Endothelial cell of umbilical vein (primary cell): ENCODE results near the gene KCTD21. TPM values are rescaled to one million over a fixed set of nuclear protein-coding genes. Genes with fewer than 3 reads are reported as not detected.
"Not testable (repeated sequence)": the region's sequence is repeated elsewhere in the genome, so short reads cannot be mapped to it uniquely, and the experiment has no call there.

Experiments
- BruUV-seq: library from RNA; stranded (reverse); fragments of 400-500 nt; replicated peaks from 2 replicates; lab custom pipeline; 2021; lab: Mats Ljungman, UMichigan
- CTCF ChIA-PET: fragments of 300-600, 350-600 bp; sonication (Branson Sonifier 250); formaldehyde crosslinking; loops from one replicate; lab custom pipeline; 2021; ENCODE audit warnings: antibody characterized with exemption, inconsistent platforms; lab: Charles Lee
- POLR2A ChIA-PET: fragments of 300-600, 350-600 bp; sonication (Branson Sonifier 250); formaldehyde crosslinking; loops from one replicate; lab custom pipeline; 2021; ENCODE audit warnings: antibody characterized with exemption, inconsistent platforms; lab: Charles Lee
- DNase-seq: peaks from one replicate; pipeline ENCODE4 v3.0.0-alpha.2; 2011; ENCODE audit warnings: low read depth, low spot score
- FAIRE-seq: peaks from 2 replicates; lab custom pipeline; 2011; peaks lifted over from hg19 to GRCh38; lab: Jason Lieb, UNC
- H2AFZ ChIP-seq: 2 replicates; pipeline ENCODE4 v1.6.0; 2012; ENCODE audit warnings: low read depth, low read length, control low read depth, inconsistent platforms
- H3K27ac ChIP-seq: 2 replicates; pipeline ENCODE4 v1.5.1; 2011; ENCODE audit warnings: low read depth, mild to moderate bottlenecking, control low read depth, low read length, moderate library complexity; ENCODE audit not compliant: insufficient read depth
- H3K27me3 ChIP-seq, 2 experiments: 2 replicates each; pipeline versions ENCODE4 v1.6.0 to v1.6.1; 2011; ENCODE audit warnings: low read length in 2 of 2, mixed read lengths in 1 of 2; ENCODE audit not compliant: control insufficient read depth in 2 of 2, insufficient read depth in 2 of 2
- H3K36me3 ChIP-seq, 2 experiments: 2 replicates in 1 of 2; 3 replicates in 1 of 2; pipeline ENCODE4 v1.5.1; 2011; ENCODE audit warnings: low read length in 2 of 2, mild to moderate bottlenecking in 1 of 2, moderate library complexity in 1 of 2; ENCODE audit not compliant: control insufficient read depth in 2 of 2, insufficient read depth in 2 of 2; ENCODE audit errors: extremely low read depth in 1 of 2
- H3K4me1 ChIP-seq: 3 replicates; pipeline ENCODE4 v1.5.1; 2011; ENCODE audit warnings: mild to moderate bottlenecking, low read length; ENCODE audit not compliant: control insufficient read depth, insufficient read depth; ENCODE audit errors: extremely low read depth
- H3K4me2 ChIP-seq: 2 replicates; pipeline ENCODE4 v1.6.1; 2011; ENCODE audit warnings: low read length, control low read depth, mixed read lengths; ENCODE audit not compliant: insufficient read depth
- H3K4me3 ChIP-seq, 3 experiments: fragments of 200-600 bp in 1 of 3; sonication (generic), shearing (Covaris generic) in 1 of 3; replicated peaks in 1 of 3; 2 replicates each; pipeline ENCODE4 v1.5.1; 2011 to 2016; ENCODE audit warnings: control low read depth in 3 of 3, low read length in 3 of 3, mild to moderate bottlenecking in 2 of 3, inconsistent platforms in 1 of 3, low read depth in 1 of 3, moderate library complexity in 1 of 3; ENCODE audit not compliant: insufficient read depth in 1 of 3
- H3K79me2 ChIP-seq: 2 replicates; pipeline ENCODE4 v1.6.0; 2012; ENCODE audit warnings: low read length, inconsistent platforms; ENCODE audit not compliant: control insufficient read depth, insufficient read depth
- H3K9ac ChIP-seq: replicated peaks from 2 replicates; pipeline ENCODE3; 2011; ENCODE audit warnings: low read length, control low read depth; ENCODE audit not compliant: insufficient read depth; ENCODE audit errors: extremely low read depth
- H3K9me1 ChIP-seq: replicated peaks from 3 replicates; pipeline ENCODE4 v1.6.0; 2011; ENCODE audit warnings: mild to moderate bottlenecking, low read length; ENCODE audit not compliant: control insufficient read depth, insufficient read depth; ENCODE audit errors: extremely low read depth
- H3K9me3 ChIP-seq: replicated peaks from 2 replicates; pipeline ENCODE4 v1.5.1; 2012; ENCODE audit warnings: low read length, inconsistent platforms; ENCODE audit not compliant: control insufficient read depth, insufficient read depth
- H4K20me1 ChIP-seq: replicated peaks from 2 replicates; pipeline ENCODE3; 2011; ENCODE audit warnings: mild to moderate bottlenecking, low read length; ENCODE audit not compliant: control insufficient read depth, insufficient read depth; ENCODE audit errors: extremely low read depth
- EZH2 ChIP-seq: IDR thresholded peaks from 2 replicates; pipeline ENCODE4 v1.6.1; 2012; ENCODE audit warnings: borderline replicate concordance, low read depth, mild to moderate bottlenecking, moderate library complexity, low read length, inconsistent platforms; ENCODE audit not compliant: severe bottlenecking
- GATA2 ChIP-seq: IDR thresholded peaks from 2 replicates; pipeline ENCODE4 v1.7.0; 2011; ENCODE audit warnings: low read depth, mild to moderate bottlenecking, moderate library complexity, mixed read lengths, low read length; ENCODE audit not compliant: insufficient read length, insufficient read depth
- MYC ChIP-seq: IDR thresholded peaks from one replicate; pipeline ENCODE4 v1.6.1; 2011; ENCODE audit warnings: mild to moderate bottlenecking, low read depth, low read length
- POLR2A ChIP-seq: IDR thresholded peaks from 2 replicates; pipeline ENCODE4 v1.6.1; 2012; ENCODE audit warnings: low read depth, mild to moderate bottlenecking, control low read depth, low read length
- POLR2AphosphoS5 ChIP-seq: IDR thresholded peaks from 2 replicates; pipeline ENCODE4 v1.6.1; 2012; ENCODE audit warnings: low read depth, mild to moderate bottlenecking, control low read depth, low read length, moderate library complexity; ENCODE audit not compliant: insufficient read depth
- dilution Hi-C: fragments of 300-500 bp; cut with MboI; formaldehyde crosslinking; loops from one replicate; pipeline ENCODE4 v1.15.0; 2019; ENCODE audit warnings: low sequenced_read_pairs; ENCODE audit not compliant: extremely low pct_ligation_motif_present
- intact Hi-C: fragments of 100-400 bp; cut with micrococcal nuclease; formaldehyde crosslinking; loops from one replicate; pipeline ENCODE4 v1.10.0; 2022
- polyA plus RNA-seq, 4 experiments: library from polyadenylated mRNA; depleted of rRNA in 3 of 4; stranded (reverse) in 3 of 4; unstranded in 1 of 4; fragments of >200 nt; gene quantifications; 2 replicates each; pipeline versions ENCODE4 v1.2.1 to v1.2.3, GENCODE V29; 2011 to 2012; ENCODE audit warnings: missing spikeins in 1 of 4
- total RNA-seq: library from RNA; stranded (reverse); gene quantifications from 2 replicates; pipeline ENCODE4 v1.2.3, GENCODE V29; 2021
- TF ChIP-seq, protein P1 (sequence below): IDR thresholded peaks from 2 replicates; pipeline ENCODE4 v1.6.1; 2011; ENCODE audit not compliant: insufficient read depth, insufficient read length
- TF ChIP-seq, protein P2 (sequence below), 2 donors: IDR thresholded peaks; 1 replicate in 1 of 2; 2 replicates in 1 of 2; pipeline ENCODE4 v1.5.1; 2011; ENCODE audit warnings: low read length in 2 of 2, mild to moderate bottlenecking in 2 of 2, moderate library complexity in 2 of 2, control low read depth in 1 of 2, inconsistent platforms in 1 of 2, low read depth in 1 of 2; ENCODE audit not compliant: insufficient read depth in 1 of 2; ENCODE audit errors: extremely low read depth in 1 of 2

Gene KCTD21
- total and polyA plus RNA-seq, 2 donors (not counting 3 experiments of a cell fraction or from before 2014, with no cell fraction given) = 8.5 to 11.9 TPM

DNA sequence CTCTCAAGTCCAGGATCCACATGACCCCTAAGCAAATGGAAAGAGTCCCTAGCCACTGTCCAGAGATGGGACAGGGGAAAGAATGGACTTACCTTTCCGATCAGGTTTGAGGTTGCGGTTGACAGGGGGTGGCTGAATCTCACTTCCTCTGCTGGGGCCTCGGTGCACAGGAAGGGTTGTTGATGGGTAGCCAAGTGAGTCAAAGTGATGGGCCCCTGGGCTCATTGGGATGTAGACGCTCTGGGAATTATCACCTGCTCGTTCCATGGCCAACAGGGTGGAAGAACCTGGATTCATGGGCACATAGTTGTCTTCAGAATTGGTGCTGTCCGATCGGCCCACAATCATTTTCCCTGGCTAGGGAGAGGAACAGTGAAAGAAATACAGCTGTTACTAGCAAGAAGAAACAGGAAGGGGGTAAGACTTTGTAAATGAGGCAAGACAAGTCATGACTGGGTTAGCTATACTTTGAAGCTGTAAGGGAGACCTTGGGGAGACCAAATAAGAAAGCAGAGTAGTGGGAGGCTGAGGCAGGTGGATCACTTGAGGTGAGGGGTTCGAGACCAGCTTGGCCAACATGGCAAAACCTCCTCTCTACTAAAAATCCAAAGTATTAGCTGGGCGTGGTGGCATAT is 35.0 kb upstream of the KCTD21 start:
- H3K36me3 ChIP-seq = peaks cover 26 to 60% of the 10 kb centered on the region in 2 experiments
- intact Hi-C loops = no loop called here
- BruUV-seq = no TSS peak

DNA sequence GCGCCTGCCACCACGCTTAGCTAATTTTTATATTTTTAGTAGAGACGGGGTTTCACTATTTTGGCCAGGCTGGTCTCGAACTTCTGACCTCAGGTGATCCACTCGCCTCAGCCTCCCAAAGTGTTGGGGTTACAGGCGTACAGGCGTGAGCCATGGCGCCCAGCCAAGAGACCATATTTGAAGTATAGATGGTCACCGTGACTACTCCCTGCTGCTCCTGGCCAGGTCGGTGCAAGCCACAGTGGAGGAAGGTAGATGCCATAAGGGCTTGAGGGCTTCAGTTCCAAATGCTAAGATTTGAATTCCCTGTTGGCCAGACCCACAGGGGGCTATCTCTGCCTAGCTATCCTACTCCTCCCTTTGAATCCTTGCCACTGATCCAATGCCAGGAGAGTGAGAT is 34.3 kb upstream of the KCTD21 start:
- BruUV-seq, H3K27me3 ChIP-seq, H2AFZ ChIP-seq, H3K4me3 ChIP-seq, H3K9me1 ChIP-seq, H3K4me1 ChIP-seq, POLR2A ChIA-PET, intact Hi-C loops, H3K4me2 ChIP-seq, DNase-seq, dilution Hi-C loops, H3K9ac ChIP-seq, H3K9me3 ChIP-seq, FAIRE-seq, H3K79me2 ChIP-seq, H3K27ac ChIP-seq, H4K20me1 ChIP-seq: not testable (repeated sequence)
- CTCF ChIA-PET = interaction anchor here (2.6 kb wide), 1 partner anchor 342 kb away, joined by 10 read pairs; no protein-coding TSS in a partner anchor
- H3K36me3 ChIP-seq = peaks cover 26 to 66% of the 10 kb centered on the region in 2 experiments

More for the DNA sequence above, 35.0 kb upstream of the KCTD21 start:
- H2AFZ ChIP-seq = no peak overlapping the region
- H3K4me1 ChIP-seq = peaks cover 1% of the 10 kb centered on the region
- CTCF ChIA-PET = interaction anchor here (1.4 kb wide), 1 partner anchor 341 kb away, joined by 4 read pairs; no protein-coding TSS in a partner anchor
- H3K27ac ChIP-seq = no peak overlapping the region
- no peak overlapping the region for H3K4me2 ChIP-seq
- POLR2A ChIA-PET = no interaction called here
- no peaks in the 10 kb centered on the region for H3K9me1 ChIP-seq
- dilution Hi-C loops = no loop called here
- TF ChIP-seq, protein P1, sequence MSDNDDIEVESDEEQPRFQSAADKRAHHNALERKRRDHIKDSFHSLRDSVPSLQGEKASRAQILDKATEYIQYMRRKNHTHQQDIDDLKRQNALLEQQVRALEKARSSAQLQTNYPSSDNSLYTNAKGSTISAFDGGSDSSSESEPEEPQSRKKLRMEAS = no peak
- TF ChIP-seq MYC (no peak), POLR2A (no peak), GATA2 (no peak), EZH2 (no peak), POLR2AphosphoS5 (no peak)
- TF ChIP-seq, protein P2, sequence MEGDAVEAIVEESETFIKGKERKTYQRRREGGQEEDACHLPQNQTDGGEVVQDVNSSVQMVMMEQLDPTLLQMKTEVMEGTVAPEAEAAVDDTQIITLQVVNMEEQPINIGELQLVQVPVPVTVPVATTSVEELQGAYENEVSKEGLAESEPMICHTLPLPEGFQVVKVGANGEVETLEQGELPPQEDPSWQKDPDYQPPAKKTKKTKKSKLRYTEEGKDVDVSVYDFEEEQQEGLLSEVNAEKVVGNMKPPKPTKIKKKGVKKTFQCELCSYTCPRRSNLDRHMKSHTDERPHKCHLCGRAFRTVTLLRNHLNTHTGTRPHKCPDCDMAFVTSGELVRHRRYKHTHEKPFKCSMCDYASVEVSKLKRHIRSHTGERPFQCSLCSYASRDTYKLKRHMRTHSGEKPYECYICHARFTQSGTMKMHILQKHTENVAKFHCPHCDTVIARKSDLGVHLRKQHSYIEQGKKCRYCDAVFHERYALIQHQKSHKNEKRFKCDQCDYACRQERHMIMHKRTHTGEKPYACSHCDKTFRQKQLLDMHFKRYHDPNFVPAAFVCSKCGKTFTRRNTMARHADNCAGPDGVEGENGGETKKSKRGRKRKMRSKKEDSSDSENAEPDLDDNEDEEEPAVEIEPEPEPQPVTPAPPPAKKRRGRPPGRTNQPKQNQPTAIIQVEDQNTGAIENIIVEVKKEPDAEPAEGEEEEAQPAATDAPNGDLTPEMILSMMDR (IDR thresholded peaks at IDR 0.05; ENCODE audit: extremely low read depth in 1 of 2, insufficient read depth in 1 of 2, low read depth in 1 of 2, low read length in 2 of 2) = no peak
- no peaks in the 10 kb centered on the region for H4K20me1 ChIP-seq
- H3K9ac ChIP-seq = no peak overlapping the region
- DNase-seq (no peak), FAIRE-seq (no peak)
- no peaks in the 10 kb centered on the region for H3K79me2 ChIP-seq
- no peak overlapping the region for H3K4me3 ChIP-seq
- H3K9me3 ChIP-seq = no peaks in the 10 kb centered on the region
- no peaks in the 10 kb centered on the region for H3K27me3 ChIP-seq
